Activated CD8-positive, alpha-beta memory T cell treated with anti-CD3 and anti-CD28 coated beads, Interleukin-2, amount 10 ng/mL, durations not matched to agents 7 days and 5 days (primary cell): ENCODE results near the gene NKX1-1. TPM values are rescaled to one million over a fixed set of nuclear protein-coding genes. Genes with fewer than 3 reads are reported as not detected.

ENCODE experiments used
- ATAC-seq: fragments of 150-1000 bp; cut with Tn5 transposase; one replicate; pipeline ENCODE4 v1.10.0; 2021; ENCODE audit warnings: moderate library complexity
- CTCF ChIA-PET: fragments of 350-600 bp; sonication (Branson Sonifier 250); formaldehyde crosslinking; loops from one replicate; lab custom pipeline; 2021; ENCODE audit warnings: antibody characterized with exemption; lab: Charles Lee
- DNase-seq: peaks from one replicate; pipeline ENCODE4 v3.0.0-alpha.2; 2020
- H3K27ac Mint-ChIP-seq: one replicate; pipeline ENCODE4 v1.8.0; 2021; ENCODE audit warnings: mild to moderate bottlenecking, mixed read lengths
- H3K27me3 Mint-ChIP-seq: one replicate; pipeline ENCODE4 v1.8.0; 2021; ENCODE audit warnings: mixed read lengths
- H3K36me3 Mint-ChIP-seq: one replicate; pipeline ENCODE4 v1.8.0; 2021; ENCODE audit warnings: mild to moderate bottlenecking, mixed read lengths
- H3K4me1 Mint-ChIP-seq: one replicate; pipeline ENCODE4 v1.8.0; 2021; ENCODE audit warnings: mixed read lengths
- H3K4me3 Mint-ChIP-seq: one replicate; pipeline ENCODE4 v1.8.0; 2021; ENCODE audit warnings: mild to moderate bottlenecking, moderate library complexity, mixed read lengths
- H3K9me3 Mint-ChIP-seq: one replicate; pipeline ENCODE4 v1.8.0; 2022; ENCODE audit warnings: low read depth, mixed read lengths
- total RNA-seq, 2 experiments: library from RNA; stranded (reverse); gene quantifications; one replicate each; pipeline ENCODE4 v1.2.3, GENCODE V29; 2021

NKX1-1 gene
- total RNA-seq, 2 experiments from 2014 or later = not detected

DNA sequence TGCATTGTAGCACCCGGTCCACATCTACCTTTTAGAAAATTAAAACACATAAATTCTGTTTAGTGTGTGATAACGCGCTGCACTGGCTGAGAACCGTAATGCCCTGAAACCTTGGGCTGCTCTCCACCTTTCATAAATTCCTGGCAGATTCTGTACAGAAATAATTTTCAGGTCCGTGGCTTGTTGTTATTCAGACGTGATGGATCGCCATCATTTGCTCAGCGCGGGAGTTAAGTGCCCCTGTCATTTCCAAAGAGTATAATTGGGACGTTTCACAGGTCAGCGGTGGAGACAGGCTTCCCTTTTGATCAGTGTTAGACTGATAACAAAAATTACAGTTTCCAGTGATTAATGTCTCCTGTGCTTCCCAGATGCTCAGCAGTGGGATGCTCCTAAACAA, 42.7 kb downstream of the NKX1-1 start:
- H3K36me3 Mint-ChIP-seq = no peaks in the 10 kb centered on the region
- CTCF ChIA-PET = no interaction called here
- no peak overlapping the region for H3K27ac Mint-ChIP-seq
- no peaks in the 10 kb centered on the region for H3K27me3 Mint-ChIP-seq
- no peak overlapping the region for H3K4me3 Mint-ChIP-seq
- H3K9me3 Mint-ChIP-seq = no peaks in the 10 kb centered on the region
- DNase-seq (no peak), ATAC-seq (no peak)
- H3K4me1 Mint-ChIP-seq = no peaks in the 10 kb centered on the region

DNA sequence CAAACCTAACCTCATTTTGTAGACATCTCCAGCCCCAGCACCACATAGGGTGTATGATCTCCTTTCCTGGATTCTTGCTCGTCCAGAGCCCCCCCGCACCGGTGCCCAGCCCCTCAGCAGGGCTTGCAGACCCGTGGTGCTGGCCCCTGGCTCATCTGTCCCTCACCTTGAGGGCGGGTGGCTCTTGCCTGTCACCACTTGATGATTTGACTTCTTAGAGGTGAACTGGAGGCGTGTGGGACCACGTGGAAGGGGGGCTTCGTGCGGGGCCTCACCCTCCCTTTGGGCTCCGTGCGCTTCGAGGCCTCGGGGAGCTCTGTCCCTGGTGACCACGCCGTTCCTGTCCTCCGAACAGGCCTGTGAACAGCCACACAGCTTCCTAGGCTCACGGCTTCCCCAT, 43.7 kb downstream of the NKX1-1 start:
- ATAC-seq (no peak), DNase-seq (no peak)
- Mint-ChIP-seq H3K9me3 (no peaks in the 10 kb centered on the region), H3K4me3 (no peak overlapping the region), H3K4me1 (no peaks in the 10 kb centered on the region), H3K36me3 (no peaks in the 10 kb centered on the region), H3K27me3 (no peaks in the 10 kb centered on the region), H3K27ac (no peak overlapping the region)
- CTCF ChIA-PET = no interaction called here

DNA sequence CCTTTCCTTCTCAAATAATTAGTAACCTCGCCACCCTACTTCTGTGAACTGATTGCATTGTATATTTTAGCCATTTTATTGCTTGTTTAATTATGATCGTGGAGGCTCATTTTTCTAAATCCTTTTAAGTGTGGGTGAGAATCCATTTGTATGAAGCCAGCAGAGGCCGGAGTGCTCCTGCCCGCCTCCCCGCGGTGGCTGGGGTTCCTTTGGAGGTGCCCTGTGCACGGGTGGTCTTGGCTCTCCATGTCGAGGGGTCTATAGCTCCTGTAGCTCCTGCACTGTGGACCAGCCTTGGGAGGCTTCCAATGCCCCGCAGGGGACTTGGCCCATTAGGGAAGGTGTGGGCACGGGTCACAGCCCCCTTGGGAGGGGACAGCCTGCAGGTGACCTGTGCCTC, 44.2 kb downstream of the NKX1-1 start:
- Mint-ChIP-seq H3K27ac (no peak overlapping the region), H3K4me3 (no peak overlapping the region), H3K9me3 (no peaks in the 10 kb centered on the region), H3K36me3 (no peaks in the 10 kb centered on the region), H3K27me3 (no peaks in the 10 kb centered on the region), H3K4me1 (no peaks in the 10 kb centered on the region)
- DNase-seq = no peak
- CTCF ChIA-PET = no interaction called here
- ATAC-seq = no peak

DNA sequence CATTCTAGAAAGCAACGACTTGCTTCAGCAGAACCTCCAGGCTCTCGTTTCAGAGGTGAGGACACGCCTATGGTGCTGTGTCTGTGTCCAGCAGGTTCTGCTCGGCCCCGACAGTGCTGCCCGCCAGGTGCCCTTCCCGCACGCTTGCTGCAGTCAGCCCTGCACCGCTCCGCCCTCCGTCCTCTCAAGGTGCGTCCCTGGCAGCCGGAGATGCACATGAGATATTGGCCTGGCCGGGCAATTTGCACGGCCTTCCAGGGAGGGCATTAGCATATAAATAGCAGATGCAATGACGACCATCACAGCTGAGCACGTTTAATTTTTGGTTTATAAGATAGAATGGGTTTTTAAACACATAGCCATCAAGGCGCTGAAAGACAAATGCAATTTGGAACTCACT, 44.8 kb downstream of the NKX1-1 start:
- no peak overlapping the region for H3K27ac Mint-ChIP-seq
- no peak overlapping the region for H3K4me3 Mint-ChIP-seq
- no peak for ATAC-seq
- H3K36me3 Mint-ChIP-seq = no peaks in the 10 kb centered on the region
- no peak for DNase-seq
- no peaks in the 10 kb centered on the region for H3K9me3 Mint-ChIP-seq
- CTCF ChIA-PET = no interaction called here
- H3K27me3 Mint-ChIP-seq = no peaks in the 10 kb centered on the region
- H3K4me1 Mint-ChIP-seq = no peaks in the 10 kb centered on the region

DNA sequence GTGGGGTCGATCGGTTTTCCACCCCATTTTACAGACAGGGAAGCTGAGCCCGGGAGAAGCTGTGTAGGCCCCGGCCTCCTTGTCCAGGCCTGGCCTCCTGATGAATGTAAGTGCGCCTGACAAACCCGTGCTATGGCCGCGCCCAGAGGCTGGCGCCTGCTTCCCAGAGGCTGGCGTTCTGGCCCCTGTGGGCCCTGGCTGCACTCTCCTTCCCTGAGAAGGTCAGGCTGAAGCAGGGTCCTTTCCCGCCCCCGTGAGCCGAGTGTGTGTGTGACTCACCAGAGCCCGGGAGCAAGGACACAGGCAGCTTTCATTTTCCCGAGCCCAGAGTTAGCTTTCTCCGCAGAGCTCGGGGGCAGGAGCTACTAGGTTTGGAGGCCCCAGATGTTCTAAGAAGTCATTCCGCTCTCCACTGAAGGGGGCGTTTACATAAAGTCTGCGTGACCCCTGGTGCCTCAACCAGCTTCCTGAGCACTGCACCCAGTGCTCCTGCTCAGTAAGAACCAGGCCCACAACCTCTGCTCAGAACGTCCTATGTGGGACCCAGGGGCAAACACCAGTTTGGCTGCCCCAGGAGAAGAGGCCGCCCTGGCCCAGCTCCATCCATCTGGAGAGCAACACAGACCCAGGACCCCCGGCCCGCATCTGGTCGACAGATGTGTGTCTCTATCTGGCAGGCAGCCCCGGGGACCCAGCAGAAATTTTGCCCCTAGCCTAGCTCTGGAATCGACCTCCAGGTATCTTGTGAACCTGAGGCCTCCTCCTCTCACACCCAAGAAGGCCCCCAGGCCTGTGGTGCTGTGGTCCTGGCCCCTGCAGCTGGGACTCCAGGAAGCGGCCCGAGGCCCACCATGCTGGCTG, 45.6 kb downstream of the NKX1-1 start:
- Mint-ChIP-seq H3K36me3 (no peaks in the 10 kb centered on the region), H3K4me3 (no peak overlapping the region), H3K27ac (no peak overlapping the region), H3K4me1 (no peaks in the 10 kb centered on the region), H3K27me3 (no peaks in the 10 kb centered on the region), H3K9me3 (no peaks in the 10 kb centered on the region)
- ATAC-seq (no peak), DNase-seq (no peak)
- CTCF ChIA-PET = interaction anchor here (0.6 kb wide), 1 partner anchor 245 kb away, joined by 3 read pairs; no protein-coding TSS in a partner anchor

DNA sequence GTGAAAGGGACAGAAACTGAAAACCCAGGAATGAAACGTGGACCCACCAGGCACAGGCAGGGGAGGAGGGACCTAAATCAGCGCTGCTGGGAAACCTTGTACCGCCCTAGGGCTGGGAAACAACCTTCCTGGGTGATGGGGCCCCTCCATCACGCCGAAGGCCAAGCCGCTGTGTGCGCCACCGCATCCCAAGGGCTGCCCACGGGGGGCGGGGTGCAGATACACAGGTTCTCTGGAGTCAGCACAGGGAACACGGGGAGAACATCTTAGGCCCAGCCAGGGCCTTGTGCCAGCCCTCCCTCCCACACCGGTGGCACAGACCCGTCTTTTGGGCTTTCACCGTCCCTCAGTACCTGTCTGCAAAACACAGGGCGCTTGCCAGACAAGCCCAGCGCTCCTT, 46.3 kb downstream of the NKX1-1 start:
- DNase-seq (no peak), ATAC-seq (no peak)
- Mint-ChIP-seq H3K27ac (no peak overlapping the region), H3K4me3 (no peak overlapping the region), H3K9me3 (no peaks in the 10 kb centered on the region), H3K4me1 (no peaks in the 10 kb centered on the region), H3K36me3 (no peaks in the 10 kb centered on the region), H3K27me3 (no peaks in the 10 kb centered on the region)
- CTCF ChIA-PET = interaction anchor here (0.6 kb wide), 1 partner anchor 246 kb away, joined by 3 read pairs; no protein-coding TSS in a partner anchor

DNA sequence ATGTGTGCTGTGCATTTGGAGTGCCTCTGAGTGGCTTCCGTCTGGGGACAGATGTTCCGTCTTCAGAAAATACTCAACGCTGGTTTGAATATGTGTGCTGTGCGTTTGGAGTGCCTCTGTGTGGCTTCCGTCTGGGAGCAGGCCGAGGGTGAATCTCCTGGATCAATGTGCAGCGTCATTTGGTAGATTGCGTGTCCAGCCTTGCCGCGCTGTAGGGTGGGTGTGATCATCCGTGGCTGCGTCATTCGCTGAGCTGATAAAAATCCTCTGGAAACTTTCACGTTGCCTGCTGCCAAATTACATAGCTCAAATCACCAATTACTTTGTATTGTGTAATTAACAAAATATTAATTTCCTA, 47.1 kb downstream of the NKX1-1 start:
- no peak for ATAC-seq
- H3K9me3 Mint-ChIP-seq = no peaks in the 10 kb centered on the region

DNA sequence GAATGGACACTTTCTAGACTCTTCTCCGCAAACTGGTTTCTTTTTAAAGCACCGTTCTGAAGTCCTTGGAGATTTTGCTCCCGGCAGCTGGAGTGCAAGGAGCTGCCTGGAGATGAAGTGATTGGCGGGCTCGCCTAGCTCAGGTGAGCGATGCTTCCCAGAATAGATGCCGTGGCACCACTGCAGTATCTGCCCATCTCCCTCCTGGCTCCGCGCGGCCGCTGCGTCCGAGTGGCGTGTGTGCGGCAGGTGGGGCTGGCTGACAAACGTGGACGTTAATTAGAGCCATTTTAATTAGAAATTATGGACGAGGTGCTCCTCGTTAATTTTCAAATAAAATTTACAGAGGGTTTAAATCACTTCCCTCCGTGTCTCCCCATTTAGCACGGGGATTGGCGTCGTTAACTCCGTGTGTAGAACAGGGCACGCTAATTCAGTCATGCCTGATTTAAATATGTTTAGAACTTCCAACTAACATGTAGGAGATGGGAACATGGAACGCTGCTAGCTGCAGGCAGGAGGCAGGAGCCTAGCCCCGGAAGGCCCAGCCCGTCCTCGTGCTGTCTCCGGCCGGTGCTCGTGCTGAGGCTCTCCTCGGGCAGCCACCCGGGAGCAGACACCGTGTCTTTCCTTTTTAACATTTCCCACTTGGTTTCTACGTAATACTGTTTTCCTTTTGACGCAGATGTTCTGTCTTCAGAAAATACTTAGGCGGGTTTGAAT, 47.7 kb downstream of the NKX1-1 start:
- H3K4me1 Mint-ChIP-seq = no peaks in the 10 kb centered on the region
- no peak overlapping the region for H3K4me3 Mint-ChIP-seq
- no peaks in the 10 kb centered on the region for H3K9me3 Mint-ChIP-seq
- ATAC-seq (no peak), DNase-seq (no peak)
- H3K36me3 Mint-ChIP-seq = no peaks in the 10 kb centered on the region
- no peaks in the 10 kb centered on the region for H3K27me3 Mint-ChIP-seq
- CTCF ChIA-PET = no interaction called here
- H3K27ac Mint-ChIP-seq = no peak overlapping the region

More for the DNA sequence above, 47.1 kb downstream of the NKX1-1 start:
- H3K36me3 Mint-ChIP-seq = no peaks in the 10 kb centered on the region
- H3K27ac Mint-ChIP-seq = no peak overlapping the region
- CTCF ChIA-PET = no interaction called here
- no peak for DNase-seq
- H3K27me3 Mint-ChIP-seq = no peaks in the 10 kb centered on the region
- no peak overlapping the region for H3K4me3 Mint-ChIP-seq
- H3K4me1 Mint-ChIP-seq = no peaks in the 10 kb centered on the region

DNA sequence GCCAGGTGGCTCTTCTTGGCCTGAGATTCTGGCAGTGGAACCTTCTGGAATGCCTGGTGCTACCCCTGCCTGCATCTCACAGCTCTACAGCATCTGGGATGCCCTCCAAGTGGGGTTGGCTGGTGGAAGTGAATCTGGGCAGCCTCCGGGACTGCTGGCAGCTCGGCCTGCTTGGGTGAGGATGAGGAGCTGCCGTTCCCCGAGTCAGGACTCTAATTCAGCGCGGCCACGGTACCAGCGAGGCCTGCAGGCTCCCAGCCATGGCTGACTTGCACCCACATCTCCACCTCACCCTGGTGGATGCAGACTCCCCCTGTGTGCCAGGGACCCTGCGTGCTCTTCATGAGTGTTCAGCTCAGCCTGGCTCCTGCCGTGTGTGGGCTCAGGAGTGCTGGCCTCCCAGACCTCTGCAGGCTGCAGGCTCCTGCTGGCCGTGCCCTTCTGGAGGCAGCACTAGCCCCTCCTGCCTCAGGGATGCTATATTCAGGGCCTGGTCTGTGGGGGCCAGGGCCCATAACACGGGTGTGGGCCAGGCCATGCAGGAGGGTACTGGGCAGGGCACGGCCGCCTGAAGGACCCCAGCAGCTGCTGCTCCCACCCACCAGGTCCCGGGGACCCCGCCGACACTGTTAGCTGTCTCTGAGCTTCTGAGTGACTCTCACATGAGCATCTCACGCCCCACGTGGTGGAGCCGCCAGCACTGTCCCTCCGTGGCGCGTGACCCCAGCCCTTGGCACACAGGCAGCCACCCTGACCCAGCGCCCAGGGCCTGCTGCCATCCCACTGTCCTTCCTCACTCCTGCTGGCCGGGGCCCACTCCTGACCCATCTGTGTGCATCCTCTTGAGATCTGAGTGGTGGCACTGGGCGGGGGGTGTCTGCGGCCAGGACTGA, 48.6 kb downstream of the NKX1-1 start:
- H3K4me1 Mint-ChIP-seq = no peaks in the 10 kb centered on the region
- H3K4me3 Mint-ChIP-seq = no peak overlapping the region
- no peaks in the 10 kb centered on the region for H3K27me3 Mint-ChIP-seq
- ATAC-seq = no peak
- CTCF ChIA-PET = interaction anchor here (0.8 to 2.9 kb wide), 3 partner anchors 10 to 272 kb away, joined by 3 to 18 read pairs (median 17); partner anchors contain the start of gene UVSSA
- H3K9me3 Mint-ChIP-seq = no peaks in the 10 kb centered on the region
- no peak overlapping the region for H3K27ac Mint-ChIP-seq
- no peaks in the 10 kb centered on the region for H3K36me3 Mint-ChIP-seq
- DNase-seq = no peak

DNA sequence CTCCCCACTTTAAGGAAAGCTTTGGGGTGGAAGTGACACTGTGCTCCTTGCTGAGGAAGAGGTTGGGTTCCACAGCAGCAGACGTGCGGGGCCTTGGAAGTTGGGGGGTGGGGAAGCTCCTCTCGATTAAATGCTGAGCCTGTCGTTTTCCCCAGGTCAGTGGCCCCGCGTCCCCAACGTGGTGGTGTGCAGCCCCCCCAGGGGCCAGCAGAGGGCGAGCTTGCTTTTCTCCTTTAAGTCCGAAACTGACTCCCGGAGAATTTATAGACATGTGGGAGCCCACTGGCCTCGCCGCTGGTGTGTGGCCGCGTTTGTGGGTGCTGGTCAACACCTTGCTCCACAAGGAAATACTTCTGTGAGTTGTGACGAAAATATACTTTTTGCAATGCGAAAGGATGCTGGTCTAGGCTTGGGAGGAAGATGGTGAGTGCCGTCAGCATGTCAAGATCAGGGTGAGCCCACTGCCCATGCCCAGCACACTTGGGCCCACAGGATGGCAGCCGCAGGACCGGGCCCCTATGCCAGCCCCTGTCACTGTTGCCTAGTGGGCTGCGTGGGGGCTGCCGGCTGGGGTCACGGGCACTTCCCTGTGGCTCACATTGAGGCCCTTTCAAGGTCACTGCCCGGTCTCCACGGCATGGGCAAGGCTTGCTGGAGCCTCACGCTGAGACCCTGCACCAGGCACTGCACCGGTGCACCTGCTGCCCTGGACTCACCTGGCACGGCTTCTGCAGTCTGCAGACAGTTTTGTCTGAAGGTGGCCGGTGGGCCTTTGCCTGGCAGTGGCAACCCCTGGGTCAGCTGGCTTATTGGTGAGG, 49.9 kb downstream of the NKX1-1 start:
- no peak overlapping the region for H3K4me3 Mint-ChIP-seq
- no peak overlapping the region for H3K27ac Mint-ChIP-seq
- H3K4me1 Mint-ChIP-seq = peaks cover 7% of the 10 kb centered on the region
- no peaks in the 10 kb centered on the region for H3K36me3 Mint-ChIP-seq
- ATAC-seq = no peak
- no peaks in the 10 kb centered on the region for H3K9me3 Mint-ChIP-seq
- DNase-seq = peak; percentile 58
- CTCF ChIA-PET = interaction anchor here (0.7 to 2.9 kb wide), 14 partner anchors 9 to 434 kb away, joined by 3 to 18 read pairs (median 5); partner anchors contain the start of genes MAEA and UVSSA
- H3K27me3 Mint-ChIP-seq = no peaks in the 10 kb centered on the region

DNA sequence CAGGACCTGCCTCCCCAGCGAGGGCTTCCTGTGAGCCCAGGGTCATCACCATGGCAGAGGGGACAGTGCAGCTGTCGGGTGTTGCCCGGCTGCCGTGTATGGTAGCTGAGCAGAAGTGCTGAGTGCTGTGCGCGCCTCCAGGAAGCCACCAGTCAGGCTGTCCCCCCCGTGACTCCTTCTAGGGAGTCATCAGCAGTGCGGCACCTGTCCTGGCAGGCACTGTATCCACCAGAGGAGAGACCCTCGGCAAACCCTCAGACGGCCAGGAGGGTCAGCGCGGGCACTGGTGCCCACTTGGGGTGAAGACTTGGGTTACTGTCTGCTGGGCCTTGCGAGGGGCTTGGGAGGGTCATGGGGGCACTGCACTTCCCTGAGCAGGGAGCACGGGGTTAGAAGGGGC, 50.9 kb downstream of the NKX1-1 start:
- DNase-seq (no peak), ATAC-seq (no peak)
- peaks cover 9% of the 10 kb centered on the region for H3K4me1 Mint-ChIP-seq
- no peaks in the 10 kb centered on the region for H3K36me3 Mint-ChIP-seq
- H3K9me3 Mint-ChIP-seq = no peaks in the 10 kb centered on the region
- no peaks in the 10 kb centered on the region for H3K27me3 Mint-ChIP-seq
- no peak overlapping the region for H3K27ac Mint-ChIP-seq
- H3K4me3 Mint-ChIP-seq = no peak overlapping the region
- CTCF ChIA-PET = interaction anchor here (0.7 to 3.6 kb wide), 9 partner anchors 8 to 274 kb away, joined by 3 to 18 read pairs (median 5); partner anchors contain the start of gene UVSSA

DNA sequence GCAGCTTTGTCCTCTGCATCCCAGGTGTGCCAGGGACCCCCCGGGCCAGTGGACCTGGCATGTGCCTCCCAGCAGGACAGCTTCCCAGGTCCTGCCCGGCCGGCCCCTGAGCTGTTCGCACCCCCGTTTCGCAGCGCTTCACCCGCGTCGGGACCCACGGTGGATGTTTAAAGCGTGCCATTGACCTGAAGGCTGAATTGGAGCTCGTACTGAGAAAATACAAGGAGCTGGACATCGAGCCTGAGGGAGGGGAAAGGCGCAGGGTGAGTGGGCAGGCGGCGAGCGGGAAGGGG, 51.3 kb downstream of the NKX1-1 start:
- no peaks in the 10 kb centered on the region for H3K9me3 Mint-ChIP-seq
- CTCF ChIA-PET = interaction anchor here (0.7 to 3.6 kb wide), 6 partner anchors 26 to 275 kb away, joined by 3 to 18 read pairs (median 4); no protein-coding TSS in a partner anchor
- H3K27ac Mint-ChIP-seq = no peak overlapping the region
- DNase-seq (no peak), ATAC-seq (no peak)
- no peaks in the 10 kb centered on the region for H3K36me3 Mint-ChIP-seq
- H3K4me1 Mint-ChIP-seq = peaks cover 10% of the 10 kb centered on the region
- H3K4me3 Mint-ChIP-seq = no peak overlapping the region
- H3K27me3 Mint-ChIP-seq = no peaks in the 10 kb centered on the region
